Lower leg skin (tissue), 3 donors: ENCODE measurements around the gene RABEP2.

Experiments
- CTCF ChIP-seq, 3 donors: fragments of 450-650 bp; IDR thresholded peaks; one replicate each; pipeline ENCODE4 v1.5.1; 2016; ENCODE audit warnings: antibody characterized with exemption in 3 of 3, mild to moderate bottlenecking in 3 of 3, moderate library complexity in 2 of 3
- POLR2A ChIP-seq, 2 donors: fragments of 450-650 bp; IDR thresholded peaks; one replicate each; pipeline ENCODE4 v1.6.1; 2016 to 2017; ENCODE audit warnings: antibody characterized with exemption in 2 of 2, mild to moderate bottlenecking in 1 of 2, moderate library complexity in 1 of 2

GRCh38 chr16:28950648-28951409 is 25.8 kb upstream of the RABEP2 start, which contains the start of gene NFATC2IP:
- TF ChIP-seq CTCF (IDR thresholded peaks at IDR 0.05) (no peak), POLR2A (IDR thresholded peaks at IDR 0.05) (no peak)
